HG02885 (cell line): ENCODE results near the gene MLEC.
"Not testable (repeated sequence)": the region's sequence is repeated elsewhere in the genome, so short reads cannot be mapped to it uniquely, and the experiment has no call there.

Source experiments
- ATAC-seq: cut with Tn5 transposase; IDR thresholded peaks from one replicate; pipeline ENCODE4 v1.9.1; 2021; ENCODE audit warnings: mild to moderate bottlenecking; ENCODE audit not compliant: unreplicated experiment, poor library complexity

MLEC gene

GRCh38 chr12:120661432-120661831, 25.5 kb upstream of the MLEC start:
- no peak for ATAC-seq

DNA sequence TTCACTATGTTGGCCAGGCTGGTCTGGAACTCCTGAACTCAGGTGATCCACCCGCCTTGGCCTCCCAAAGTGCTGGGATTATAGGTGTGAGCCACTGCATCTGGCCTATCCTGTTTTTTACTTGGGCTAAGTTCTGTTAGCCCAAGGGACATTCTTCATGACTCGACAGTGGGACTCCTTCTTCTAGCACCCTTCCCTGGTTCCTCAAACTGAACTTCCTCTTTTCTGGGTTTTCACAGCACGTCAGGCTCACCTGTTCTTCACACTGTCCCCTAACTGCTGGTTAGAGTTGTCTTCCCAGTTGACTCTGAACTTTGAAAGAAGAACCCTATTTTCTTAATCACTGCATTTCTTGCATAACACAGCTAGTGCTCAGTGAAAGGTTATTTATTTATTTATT, 24.1 kb upstream of the MLEC start:
- ATAC-seq, result peak; percentile 74

GRCh38 chr12:120663741-120664140, 23.2 kb upstream of the MLEC start:
- no peak for ATAC-seq

GRCh38 chr12:120666571-120667390, 20.2 kb upstream of the MLEC start:
- no peak for ATAC-seq

- no peak for ATAC-seq
These were observed 18.7 kb upstream of the MLEC start for GRCh38 chr12:120668091-120668867.

GRCh38 chr12:120668868-120669840, 17.8 kb upstream of the MLEC start:
- ATAC-seq, result peak; percentile 50

DNA sequence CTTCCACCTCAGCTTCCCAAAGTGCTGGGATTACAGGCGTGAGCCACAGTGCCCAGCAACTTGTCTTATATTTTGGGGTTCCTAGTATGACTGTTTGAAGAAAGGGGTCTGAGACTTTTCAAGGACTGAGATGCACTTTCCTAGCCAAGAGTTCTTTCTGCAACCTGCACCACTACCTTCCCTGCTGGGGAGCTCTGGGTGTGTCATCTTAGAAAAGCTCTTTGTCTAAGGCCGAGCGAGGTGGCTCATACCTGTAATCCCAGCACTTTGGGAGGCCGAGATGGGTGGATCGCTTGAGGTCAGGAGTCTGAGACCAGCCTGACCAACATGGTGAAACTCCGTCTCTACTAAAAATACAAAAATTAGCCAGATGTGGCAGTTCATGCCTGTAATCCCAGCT, 16.7 kb upstream of the MLEC start:
- ATAC-seq, result not testable (repeated sequence)

GRCh38 chr12:120670667-120671066, 16.3 kb upstream of the MLEC start:
- no peak for ATAC-seq

GRCh38 chr12:120674097-120674636, 12.8 kb upstream of the MLEC start:
- no peak for ATAC-seq

- ATAC-seq, result no peak
These were observed 9.0 kb upstream of the MLEC start for GRCh38 chr12:120677765-120678473.

DNA sequence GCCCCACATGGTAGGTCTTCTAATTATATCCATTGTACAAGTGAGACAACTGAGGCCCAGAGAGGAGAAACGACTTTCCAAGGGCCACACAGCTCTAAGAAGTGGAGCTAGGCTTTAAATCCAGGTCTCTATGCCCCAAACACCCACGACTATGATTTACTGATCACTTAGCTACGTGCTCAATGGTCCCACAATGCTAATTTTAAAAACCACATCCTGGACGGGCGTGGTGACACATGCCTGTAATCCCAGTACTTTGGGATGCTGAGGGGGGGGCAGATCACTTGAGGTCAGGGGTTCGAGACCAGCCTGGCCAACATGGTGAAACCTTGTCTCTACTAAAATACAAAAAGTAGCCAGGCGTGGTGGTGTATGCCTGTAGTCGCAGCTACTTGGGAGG, 8.4 kb upstream of the MLEC start:
- ATAC-seq, result no peak

DNA sequence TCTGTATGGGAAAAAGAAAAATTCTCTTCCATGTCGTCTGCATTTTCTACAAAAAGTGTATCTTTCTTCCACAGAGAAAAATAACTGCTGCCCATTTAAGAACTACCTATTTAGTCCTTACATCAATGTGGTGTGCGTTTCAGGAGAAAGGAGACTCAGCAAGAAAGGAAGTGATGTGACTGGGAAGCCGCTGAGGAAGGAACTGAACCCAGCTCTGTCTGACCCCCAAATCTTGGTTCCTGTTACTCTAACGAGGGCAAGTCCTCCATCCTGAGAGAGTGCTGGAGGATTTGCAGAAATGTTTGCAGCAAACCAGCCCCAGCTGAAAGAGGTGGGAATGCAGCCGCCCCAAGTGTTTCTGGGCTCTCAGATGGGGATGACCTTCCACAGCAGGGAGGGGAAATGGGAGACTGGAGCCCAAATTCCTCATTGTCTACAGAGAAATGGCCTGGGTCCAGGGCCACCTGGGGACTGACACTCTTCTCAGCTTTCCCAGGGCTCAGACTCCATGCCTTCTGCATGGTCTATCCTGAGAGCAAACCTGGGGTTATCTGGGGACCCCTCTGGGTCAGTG, 6.7 kb upstream of the MLEC start:
- no peak for ATAC-seq

- ATAC-seq, result no peak
These were observed 2.4 kb upstream of the MLEC start for GRCh38 chr12:120684523-120684932.

- no peak for ATAC-seq
These were observed 1.4 kb upstream of the MLEC start for GRCh38 chr12:120685522-120685921.

GRCh38 chr12:120686151-120686689, 729 bp upstream of the MLEC start:
- peak; percentile 78 for ATAC-seq

GRCh38 chr12:120687578-120688289, 785 bp downstream of the MLEC start:
- no peak for ATAC-seq

- no peak for ATAC-seq
These were observed 1.6 kb downstream of the MLEC start for GRCh38 chr12:120688527-120689071.
